GM18508 (cell line): ENCODE measurements around the gene RAP1A.
"Not testable (repeated sequence)": the region's sequence is repeated elsewhere in the genome, so short reads cannot be mapped to it uniquely, and the experiment has no call there.

Experiments used
- ATAC-seq: cut with Tn5 transposase; IDR thresholded peaks from one replicate; pipeline ENCODE4 v1.9.1; 2021; ENCODE audit warnings: moderate number of reproducible peaks; ENCODE audit not compliant: insufficient read depth, unreplicated experiment

The RAP1A gene

DNA sequence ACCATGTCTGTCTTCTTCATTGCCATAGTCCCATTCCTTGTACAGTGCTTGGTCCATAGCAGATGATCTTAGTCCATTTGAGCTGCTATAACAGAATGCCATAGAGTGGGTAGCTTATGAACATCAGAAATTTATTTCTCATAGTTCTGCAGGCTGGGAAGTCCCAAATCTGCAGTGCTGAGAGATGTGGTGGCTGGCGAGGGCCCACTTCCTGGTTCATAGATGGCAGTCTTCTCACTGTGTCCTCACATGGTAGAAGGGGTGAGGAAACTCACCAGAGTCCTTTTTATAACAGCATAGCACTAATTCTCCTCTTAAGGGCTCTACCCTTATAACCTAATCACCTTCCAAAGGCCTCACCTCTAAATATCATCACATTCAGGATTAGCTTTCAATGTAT is 23.1 kb upstream of the RAP1A start:
- no peak for ATAC-seq

DNA sequence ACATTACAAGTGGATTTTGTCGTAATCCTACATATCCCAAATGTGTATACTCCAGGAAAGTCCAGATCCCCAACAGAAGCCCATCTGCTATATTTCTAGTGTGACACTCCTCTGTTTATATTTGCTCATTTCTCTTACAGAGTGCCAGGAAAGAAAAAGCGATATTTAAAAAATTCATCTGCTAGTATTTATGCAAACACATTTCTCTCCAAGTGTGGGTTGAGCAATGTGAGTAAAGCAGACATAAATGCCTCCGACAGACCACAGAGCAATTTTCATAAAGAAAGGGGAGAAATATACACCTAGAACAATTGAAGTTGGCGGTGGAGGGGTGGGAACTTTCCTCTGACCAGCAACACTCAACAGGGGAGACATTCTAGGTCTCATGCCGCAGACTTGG is 22.2 kb upstream of the RAP1A start:
- no peak for ATAC-seq

DNA sequence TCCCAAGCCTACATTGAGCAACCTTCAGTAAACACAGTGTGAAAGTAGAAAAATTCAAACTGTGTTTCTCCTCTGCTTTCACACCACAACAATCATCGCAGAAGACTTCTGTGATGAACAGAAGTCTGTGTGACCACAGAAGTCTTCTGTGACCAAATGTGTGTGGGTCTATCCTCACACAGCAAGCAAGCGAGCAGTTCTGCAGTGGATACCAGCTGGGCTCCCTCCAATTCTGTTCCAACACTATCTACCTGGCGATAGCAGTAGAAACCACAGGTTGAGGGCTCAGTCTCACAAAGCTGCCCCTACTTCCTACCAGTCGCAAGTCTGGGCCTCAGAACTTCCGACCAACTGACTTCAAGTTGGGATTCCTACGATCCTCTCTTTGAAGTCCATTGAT is 21.0 kb upstream of the RAP1A start:
- ATAC-seq = no peak

DNA sequence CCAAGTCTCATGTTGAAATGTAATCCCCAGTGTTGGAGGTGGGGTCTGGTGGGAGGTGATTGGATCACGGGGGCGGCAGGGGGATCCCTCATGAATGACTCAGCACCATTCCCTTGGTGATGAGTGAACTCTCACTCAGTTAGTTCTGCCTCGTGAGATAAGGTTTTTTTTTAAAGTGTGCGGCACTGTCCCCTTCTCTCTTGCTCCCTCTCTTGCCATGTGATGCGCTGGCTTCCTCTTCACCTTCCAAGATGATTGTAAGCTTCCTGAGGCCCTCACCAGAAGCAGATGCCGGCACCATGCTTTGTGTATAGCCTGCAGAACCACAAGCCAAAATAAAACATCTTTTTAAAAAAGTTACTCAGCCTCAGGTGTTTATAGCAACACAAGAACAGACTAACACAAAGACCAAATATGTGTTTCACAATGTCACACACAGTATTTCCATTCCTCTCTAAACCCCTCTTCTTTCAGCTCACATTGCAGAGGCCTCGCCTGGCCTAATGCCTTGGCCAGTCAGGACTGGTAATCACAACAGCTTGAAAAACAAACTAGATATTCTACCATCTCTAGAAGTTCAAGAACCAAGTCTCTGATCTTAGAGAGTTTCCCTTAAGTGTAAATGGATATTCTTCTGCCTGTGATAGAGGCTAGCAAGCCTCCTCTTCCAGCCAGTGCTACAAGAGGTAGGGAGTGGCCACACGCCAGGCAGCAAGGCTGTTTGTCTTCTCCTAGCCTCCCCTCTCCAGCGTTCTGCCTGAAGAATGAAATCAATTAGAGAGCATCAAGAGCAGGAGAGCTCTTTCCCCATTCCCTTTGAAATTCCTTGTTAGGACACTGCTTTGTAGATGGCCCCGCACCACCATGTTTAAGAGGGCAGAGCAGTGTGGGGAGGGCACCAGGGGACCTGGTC is 19.6 kb upstream of the RAP1A start:
- ATAC-seq = no peak

DNA sequence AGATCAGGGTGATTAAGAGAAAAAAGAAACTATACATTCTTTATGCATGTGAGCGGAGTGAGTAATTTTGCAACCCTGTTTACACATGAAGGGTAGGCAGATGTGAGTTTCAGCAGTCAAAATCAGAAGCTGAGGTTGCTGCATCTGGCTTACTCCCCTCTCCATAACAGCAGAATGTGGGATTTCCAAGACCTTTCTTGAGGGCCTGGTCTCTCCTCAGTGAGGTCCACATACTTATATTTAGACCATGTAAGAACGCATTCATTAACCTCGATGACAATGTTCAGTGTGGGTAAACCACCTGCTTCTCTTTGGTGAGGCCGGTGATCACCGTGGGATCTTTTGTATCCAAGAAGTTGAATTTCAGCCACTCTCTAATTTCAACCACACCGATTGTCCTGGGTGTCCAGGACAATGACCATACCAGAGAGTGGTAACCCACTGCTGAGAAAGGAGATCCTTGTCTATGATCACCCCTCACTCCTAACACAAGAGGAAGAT is 18.7 kb upstream of the RAP1A start:
- peak; percentile 57 for ATAC-seq

DNA sequence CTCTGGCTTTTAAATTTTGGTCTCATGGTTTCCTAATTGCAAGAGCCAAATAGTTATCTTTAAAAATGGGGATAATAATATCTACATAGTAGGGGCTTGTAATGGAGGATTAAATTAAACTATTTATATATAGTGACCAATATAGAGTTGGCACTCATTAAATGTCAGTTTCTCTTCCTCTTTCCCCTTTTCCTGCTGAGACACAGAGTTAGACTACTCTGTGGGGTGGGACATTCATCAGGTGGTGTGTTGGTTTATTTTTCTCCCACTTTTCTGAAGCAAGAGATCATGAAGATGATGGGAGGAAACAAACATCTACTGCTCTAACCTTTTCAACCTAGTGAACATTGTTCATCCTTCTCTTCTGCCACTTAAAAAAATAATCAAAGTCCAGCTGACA is 17.3 kb upstream of the RAP1A start:
- ATAC-seq = no peak

DNA sequence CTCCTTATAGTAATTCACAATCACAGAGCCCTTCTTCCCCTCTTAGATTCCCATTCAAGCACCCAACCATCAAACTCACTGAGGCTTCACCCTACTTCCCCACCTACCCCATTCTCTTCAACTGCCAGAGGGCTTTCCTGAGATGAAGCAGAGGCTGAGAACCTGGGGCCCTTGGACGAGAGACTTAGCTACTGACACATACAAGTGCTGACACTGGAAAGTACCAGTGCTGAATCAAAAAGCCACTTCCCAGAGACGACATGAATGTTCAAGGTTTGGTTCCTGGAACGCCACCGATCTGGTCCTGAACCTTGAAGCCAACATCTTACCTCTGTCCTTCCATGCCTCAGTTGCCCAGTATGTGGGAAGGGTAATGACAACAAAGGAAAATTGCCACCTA is 16.6 kb upstream of the RAP1A start:
- no peak for ATAC-seq

DNA sequence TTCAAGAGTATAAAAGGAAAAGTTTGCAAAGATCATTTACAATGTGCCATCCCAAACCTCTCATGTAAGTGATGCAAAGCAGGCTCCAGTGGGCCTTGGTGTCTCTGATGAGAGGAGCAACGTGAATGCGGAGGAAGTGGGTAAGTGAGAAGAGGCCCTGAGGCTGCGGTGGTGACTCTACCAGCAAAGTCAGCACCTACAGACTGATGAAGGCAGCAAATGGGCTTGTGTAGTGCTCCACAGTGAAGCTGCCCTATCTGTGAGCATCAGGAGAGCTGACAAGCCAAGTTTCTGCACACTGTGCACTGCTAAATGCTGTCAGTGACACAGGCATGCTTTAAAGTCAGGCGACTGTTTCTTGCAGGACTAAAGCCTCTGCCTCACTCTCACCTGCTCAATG is 15.6 kb upstream of the RAP1A start:
- ATAC-seq = no peak

DNA sequence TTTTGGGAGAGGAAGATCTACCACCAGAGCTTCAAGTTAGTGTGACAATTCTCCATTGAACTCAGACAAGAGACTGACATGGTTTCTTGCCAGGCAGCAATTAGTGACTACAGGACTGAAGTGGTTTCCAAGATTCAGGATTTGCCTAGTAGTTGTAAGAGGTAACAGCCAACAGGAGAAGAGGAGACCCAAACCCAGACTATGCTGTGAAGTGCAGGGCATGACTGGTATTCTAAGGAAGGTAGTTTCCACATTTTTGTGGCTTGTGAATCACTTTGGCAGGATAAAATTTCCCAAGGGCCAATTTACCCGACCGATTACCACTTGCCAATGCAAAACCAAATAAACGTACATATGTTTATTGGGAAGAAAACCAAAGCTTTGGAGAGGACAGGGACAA is 14.7 kb upstream of the RAP1A start:
- ATAC-seq = no peak

DNA sequence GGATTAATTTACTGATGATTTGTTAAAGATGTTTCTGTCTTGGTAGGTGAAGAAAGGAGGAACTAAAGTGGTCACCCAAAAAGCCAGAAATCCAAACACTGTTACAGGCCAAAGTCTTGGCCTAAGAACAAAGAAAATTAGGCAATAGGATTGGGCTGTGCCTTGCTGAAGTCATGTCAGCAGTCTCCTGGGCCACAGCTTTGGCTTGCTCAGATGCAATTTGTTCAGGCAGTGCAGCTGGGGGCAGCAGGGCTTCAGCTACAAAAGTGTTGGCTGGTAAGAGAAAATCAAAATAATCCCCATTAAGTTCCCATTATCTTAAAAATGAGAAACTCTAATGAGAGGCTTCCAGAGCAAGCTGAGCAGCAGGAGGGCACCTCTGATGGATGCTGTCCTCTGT is 14.0 kb upstream of the RAP1A start:
- no peak for ATAC-seq

DNA sequence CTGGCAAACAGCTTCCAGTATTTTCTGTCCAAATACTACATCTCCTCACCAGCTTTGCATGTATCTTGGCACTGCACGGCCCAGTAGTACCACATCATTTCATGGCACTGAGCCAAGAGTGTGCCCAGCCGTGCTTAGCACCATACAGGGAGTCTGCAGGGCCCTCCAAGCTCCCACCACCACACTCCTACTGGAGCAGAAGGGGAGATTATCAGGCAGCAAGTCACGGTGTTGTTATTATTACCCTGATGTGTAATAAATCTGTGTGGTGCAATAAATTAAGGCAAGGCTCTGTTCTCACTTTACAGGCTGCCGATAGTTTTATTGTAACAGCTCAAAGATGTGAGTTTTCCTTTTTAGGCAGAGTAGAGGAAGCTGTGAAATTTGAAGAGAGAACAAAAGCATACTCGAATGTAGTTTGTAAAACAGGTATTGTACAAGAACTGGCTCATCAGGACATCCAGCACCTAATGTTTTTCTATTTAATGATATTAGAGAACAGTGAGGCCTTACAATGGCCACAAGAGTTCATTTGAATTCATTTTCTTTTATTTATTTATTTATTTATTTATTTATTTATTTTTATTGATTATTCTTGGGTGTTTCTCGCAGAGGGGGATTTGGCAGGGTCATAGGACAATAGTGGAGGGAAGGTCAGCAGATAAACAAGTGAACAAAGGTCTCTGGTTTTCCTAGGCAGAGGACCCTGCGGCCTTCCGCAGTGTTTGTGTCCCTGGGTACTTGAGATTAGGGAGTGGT is 13.0 kb upstream of the RAP1A start:
- not testable (repeated sequence) for ATAC-seq

DNA sequence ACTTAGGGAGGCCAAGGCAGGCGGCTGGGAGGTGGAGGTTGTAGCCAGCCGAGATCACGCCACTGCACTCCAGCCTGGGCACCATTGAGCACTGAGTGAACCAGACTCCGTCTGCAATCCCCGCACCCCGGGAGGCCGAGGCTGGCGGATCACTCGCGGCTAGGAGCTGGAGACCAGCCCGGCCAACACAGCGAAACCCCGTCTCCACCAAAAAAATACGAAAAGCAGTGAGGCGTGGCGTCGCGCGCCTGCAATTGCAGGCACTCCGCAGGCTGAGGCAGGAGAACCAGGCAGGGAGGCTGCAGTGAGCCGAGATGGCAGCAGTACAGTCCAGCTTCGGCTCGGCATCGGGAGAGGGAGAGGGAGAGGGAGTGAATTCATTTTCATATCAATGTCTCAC is 11.1 kb upstream of the RAP1A start:
- not testable (repeated sequence) for ATAC-seq

DNA sequence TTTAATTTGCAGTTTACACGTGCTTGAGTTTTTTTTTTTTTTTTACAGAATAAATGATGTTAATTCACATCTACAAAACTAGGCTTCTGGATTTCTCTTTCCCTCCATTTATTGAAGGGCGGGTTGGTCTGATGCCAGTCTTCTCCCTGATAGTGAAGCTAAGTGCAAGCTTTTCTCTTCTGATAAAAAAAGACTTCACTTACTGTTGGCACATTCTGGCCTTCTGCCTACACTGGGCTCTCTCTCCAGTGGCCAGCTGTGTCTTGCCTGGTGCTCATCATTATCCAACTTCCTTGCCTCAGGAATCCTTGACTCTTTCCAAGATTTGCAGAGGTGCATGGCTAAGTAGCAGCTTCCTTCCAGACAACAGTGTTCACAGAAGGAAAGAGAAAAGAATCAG is 7.6 kb upstream of the RAP1A start:
- ATAC-seq = no peak

DNA sequence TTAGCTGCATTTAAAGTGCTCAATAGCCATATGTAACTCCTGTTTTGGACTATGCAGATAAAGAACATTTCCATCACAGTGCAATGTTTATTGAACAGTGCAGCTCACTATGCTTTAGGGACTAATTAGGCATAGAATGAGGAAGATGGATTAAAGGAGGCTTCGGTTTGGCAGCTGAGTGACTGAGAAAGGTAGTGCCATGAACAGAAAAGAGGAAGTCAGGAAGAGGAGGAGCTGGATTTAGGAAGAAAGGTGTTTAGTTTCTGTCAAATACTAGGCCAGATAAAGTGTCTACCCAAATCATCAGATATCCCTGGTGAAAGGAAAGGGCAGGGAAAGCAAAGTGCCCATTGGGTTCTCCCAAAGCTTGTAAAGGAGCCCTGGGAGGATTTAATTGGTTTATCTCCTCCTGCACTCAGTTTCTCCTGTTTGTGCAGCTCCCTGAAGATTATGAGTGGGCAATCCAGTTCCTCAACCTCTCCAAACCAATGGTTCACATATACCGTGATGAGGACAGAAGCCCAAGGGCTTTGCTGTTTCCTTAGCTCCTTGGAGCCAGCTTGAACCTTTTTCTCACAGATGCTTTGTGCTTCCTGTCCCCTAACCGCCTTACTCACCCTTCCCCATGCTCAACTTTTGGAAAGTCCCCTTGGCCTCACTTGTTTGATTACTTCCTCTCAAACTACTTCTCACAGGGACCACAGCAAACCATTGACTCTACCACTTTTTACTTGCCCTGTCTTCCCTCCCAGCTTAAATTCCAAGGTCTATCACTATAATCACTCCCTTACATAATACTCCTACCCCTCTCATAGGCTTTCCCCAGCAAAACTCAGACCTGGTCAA is 3.5 kb upstream of the RAP1A start:
- peak; percentile 37 for ATAC-seq

DNA sequence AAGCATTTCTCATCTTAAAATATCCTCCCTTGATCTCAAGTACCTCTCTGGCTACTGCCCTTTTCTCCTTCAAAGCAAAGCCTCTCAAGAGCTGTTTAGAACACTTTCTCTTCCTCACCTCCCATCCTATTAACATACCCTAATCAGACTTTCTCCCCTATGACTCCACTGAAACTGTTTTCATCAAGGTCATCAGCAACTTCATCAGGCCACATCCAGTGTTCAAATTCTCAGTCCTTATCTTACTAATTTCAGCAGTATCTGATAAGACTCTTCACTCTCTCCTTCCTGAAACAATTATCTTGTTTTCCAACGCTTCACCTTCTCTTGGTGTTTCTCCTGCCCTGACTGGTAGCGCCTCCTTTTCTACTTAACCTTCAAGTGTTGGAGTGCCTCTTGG is 1.5 kb upstream of the RAP1A start:
- ATAC-seq = no peak

DNA sequence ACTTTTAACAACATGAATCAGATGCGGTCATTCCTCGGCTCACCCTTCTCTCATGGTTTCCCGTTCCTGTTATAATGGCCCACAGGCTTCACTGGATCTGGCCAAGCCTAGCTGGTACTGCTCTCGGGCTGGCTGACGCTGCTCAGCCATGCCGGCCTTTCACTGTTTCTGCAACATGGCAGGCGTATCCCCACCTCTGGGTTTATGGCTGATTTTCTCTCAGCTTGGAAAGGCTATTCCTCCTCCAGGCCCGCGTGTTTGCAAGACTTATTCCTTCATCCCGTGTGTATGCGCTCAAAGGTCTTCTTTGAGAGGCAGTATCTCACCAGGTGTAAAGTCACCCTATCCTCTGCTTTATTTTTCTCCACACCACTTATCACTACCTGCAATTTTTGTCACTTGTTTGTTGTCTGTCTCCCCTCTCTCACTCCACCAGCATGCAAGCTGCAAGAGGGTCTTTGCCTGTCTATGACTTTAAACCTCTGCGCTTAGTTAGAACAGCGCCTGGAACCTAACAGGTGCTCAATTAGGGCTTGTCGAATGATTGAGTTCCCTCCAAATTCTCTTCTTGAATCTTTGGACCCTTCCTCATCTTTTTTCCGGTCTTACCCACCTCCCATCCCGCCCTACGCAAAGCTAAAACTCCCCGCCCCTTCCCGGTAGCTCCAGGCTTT is 491 bp upstream of the RAP1A start:
- ATAC-seq = no peak

DNA sequence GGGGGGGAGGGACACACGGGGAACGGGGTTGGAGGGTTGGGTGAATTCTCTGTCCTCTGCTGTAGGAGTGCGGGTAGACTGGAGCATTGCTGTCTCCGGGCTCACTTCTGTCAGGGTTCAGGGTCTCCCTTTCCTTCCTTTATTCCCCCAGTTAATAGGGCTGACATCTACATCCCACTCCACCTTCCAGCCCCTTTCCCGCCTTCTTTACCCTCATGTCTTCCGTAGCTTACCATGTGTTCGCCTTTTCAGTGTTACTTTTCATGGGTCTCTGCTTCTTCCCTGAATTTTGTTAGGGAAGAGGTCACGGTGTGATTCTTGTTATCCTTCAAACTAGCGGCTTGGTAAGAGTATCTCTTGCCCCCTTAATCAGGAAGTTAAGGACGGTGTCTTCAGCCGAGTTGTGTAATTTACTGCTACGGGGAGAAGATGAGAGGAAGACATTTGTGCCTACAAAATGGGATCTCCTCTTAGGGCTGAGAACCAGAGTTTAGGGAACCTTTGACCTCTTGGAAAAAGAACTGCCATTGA is 917 bp downstream of the RAP1A start:
- no peak for ATAC-seq

DNA sequence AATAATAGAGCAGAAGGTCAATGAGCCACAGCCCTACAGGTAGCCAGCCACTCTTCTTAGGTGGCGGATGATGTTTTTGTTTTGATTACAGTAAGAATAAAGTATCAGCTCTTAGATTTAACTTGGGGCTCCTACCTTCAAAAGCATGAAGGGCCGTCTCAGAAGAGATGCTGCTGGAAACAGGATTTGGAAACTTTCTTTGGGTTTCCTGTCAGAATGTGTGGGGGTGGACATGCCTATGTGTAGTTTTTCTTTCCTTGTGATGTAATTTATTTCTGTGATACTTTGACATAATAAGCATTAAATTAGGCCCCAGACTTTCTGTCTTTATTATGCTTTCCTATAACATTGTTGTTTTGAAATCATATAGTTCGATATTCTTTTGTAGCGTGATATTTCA is 1.5 kb downstream of the RAP1A start:
- ATAC-seq = no peak

DNA sequence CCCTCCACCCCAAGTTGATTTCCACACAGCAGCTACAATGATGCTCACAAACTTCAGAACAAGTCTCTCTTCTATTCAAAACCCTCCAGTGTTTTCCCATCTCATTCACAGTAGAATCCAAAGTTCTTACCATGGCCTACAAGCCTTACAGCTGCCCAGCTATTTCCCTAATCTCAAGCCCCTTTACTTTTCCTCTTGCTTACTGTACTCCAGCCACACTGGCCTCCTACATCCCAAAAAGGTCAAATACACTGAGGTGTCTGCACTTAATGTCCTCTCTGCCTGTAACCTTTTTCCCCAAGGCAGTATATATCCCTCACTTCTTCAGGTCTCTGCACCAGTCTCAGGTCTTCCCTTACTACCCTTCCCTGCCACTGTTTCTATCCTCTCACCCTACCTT is 2.6 kb downstream of the RAP1A start:
- ATAC-seq = no peak

DNA sequence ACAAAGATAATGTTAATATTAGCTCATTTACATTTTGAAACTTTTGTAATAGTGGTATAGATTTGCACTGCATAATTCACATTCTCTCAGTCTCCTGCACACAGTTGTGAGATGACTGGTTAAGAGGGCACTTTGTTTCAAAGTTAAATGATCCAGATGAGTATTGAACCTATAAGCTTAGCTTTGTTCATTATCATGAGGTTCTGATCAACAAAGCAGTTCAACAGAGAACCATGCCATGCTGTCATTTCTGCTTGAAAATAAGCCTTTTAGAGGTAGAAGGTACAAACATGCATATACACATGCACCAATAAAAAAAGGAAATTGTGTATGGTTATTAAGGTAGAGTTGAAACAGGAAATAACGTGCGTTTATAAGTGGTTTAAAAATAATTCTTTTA is 4.8 kb downstream of the RAP1A start:
- no peak for ATAC-seq
